Endothelial cell of umbilical vein (primary cell): ENCODE measurements around the gene ZNF263. TPM values are rescaled to one million over a fixed set of nuclear protein-coding genes. Genes with fewer than 3 reads are reported as not detected.
A peak's percentile ranks its signal among the peaks of the same experiment; 100 is the strongest.

ENCODE experiments used
- BruUV-seq: library from RNA; stranded (reverse); fragments of 400-500 nt; replicated peaks from 2 replicates; lab custom pipeline; 2021; lab: Mats Ljungman, UMichigan
- CTCF ChIA-PET: fragments of 300-600, 350-600 bp; sonication (Branson Sonifier 250); formaldehyde crosslinking; loops from one replicate; lab custom pipeline; 2021; ENCODE audit warnings: antibody characterized with exemption, inconsistent platforms; lab: Charles Lee
- POLR2A ChIA-PET: fragments of 300-600, 350-600 bp; sonication (Branson Sonifier 250); formaldehyde crosslinking; loops from one replicate; lab custom pipeline; 2021; ENCODE audit warnings: antibody characterized with exemption, inconsistent platforms; lab: Charles Lee
- DNase-seq: peaks from one replicate; pipeline ENCODE4 v3.0.0-alpha.2; 2011; ENCODE audit warnings: low read depth, low spot score
- FAIRE-seq: peaks from 2 replicates; lab custom pipeline; 2011; peaks lifted over from hg19 to GRCh38; lab: Jason Lieb, UNC
- H2AFZ ChIP-seq: 2 replicates; pipeline ENCODE4 v1.6.0; 2012; ENCODE audit warnings: low read depth, low read length, control low read depth, inconsistent platforms
- H3K27ac ChIP-seq: 2 replicates; pipeline ENCODE4 v1.5.1; 2011; ENCODE audit warnings: low read depth, mild to moderate bottlenecking, control low read depth, low read length, moderate library complexity; ENCODE audit not compliant: insufficient read depth
- H3K27me3 ChIP-seq, 2 experiments: 2 replicates each; pipeline versions ENCODE4 v1.6.0 to v1.6.1; 2011; ENCODE audit warnings: low read length in 2 of 2, mixed read lengths in 1 of 2; ENCODE audit not compliant: control insufficient read depth in 2 of 2, insufficient read depth in 2 of 2
- H3K36me3 ChIP-seq, 2 experiments: 2 replicates in 1 of 2; 3 replicates in 1 of 2; pipeline ENCODE4 v1.5.1; 2011; ENCODE audit warnings: low read length in 2 of 2, mild to moderate bottlenecking in 1 of 2, moderate library complexity in 1 of 2; ENCODE audit not compliant: control insufficient read depth in 2 of 2, insufficient read depth in 2 of 2; ENCODE audit errors: extremely low read depth in 1 of 2
- H3K4me1 ChIP-seq: 3 replicates; pipeline ENCODE4 v1.5.1; 2011; ENCODE audit warnings: mild to moderate bottlenecking, low read length; ENCODE audit not compliant: control insufficient read depth, insufficient read depth; ENCODE audit errors: extremely low read depth
- H3K4me2 ChIP-seq: 2 replicates; pipeline ENCODE4 v1.6.1; 2011; ENCODE audit warnings: low read length, control low read depth, mixed read lengths; ENCODE audit not compliant: insufficient read depth
- H3K4me3 ChIP-seq, 3 experiments: fragments of 200-600 bp in 1 of 3; sonication (generic), shearing (Covaris generic) in 1 of 3; replicated peaks in 1 of 3; 2 replicates each; pipeline ENCODE4 v1.5.1; 2011 to 2016; ENCODE audit warnings: control low read depth in 3 of 3, low read length in 3 of 3, mild to moderate bottlenecking in 2 of 3, inconsistent platforms in 1 of 3, low read depth in 1 of 3, moderate library complexity in 1 of 3; ENCODE audit not compliant: insufficient read depth in 1 of 3
- H3K79me2 ChIP-seq: 2 replicates; pipeline ENCODE4 v1.6.0; 2012; ENCODE audit warnings: low read length, inconsistent platforms; ENCODE audit not compliant: control insufficient read depth, insufficient read depth
- H3K9ac ChIP-seq: replicated peaks from 2 replicates; pipeline ENCODE3; 2011; ENCODE audit warnings: low read length, control low read depth; ENCODE audit not compliant: insufficient read depth; ENCODE audit errors: extremely low read depth
- H3K9me1 ChIP-seq: replicated peaks from 3 replicates; pipeline ENCODE4 v1.6.0; 2011; ENCODE audit warnings: mild to moderate bottlenecking, low read length; ENCODE audit not compliant: control insufficient read depth, insufficient read depth; ENCODE audit errors: extremely low read depth
- H3K9me3 ChIP-seq: replicated peaks from 2 replicates; pipeline ENCODE4 v1.5.1; 2012; ENCODE audit warnings: low read length, inconsistent platforms; ENCODE audit not compliant: control insufficient read depth, insufficient read depth
- H4K20me1 ChIP-seq: replicated peaks from 2 replicates; pipeline ENCODE3; 2011; ENCODE audit warnings: mild to moderate bottlenecking, low read length; ENCODE audit not compliant: control insufficient read depth, insufficient read depth; ENCODE audit errors: extremely low read depth
- CTCF ChIP-seq, 2 donors: IDR thresholded peaks; 1 replicate in 1 of 2; 2 replicates in 1 of 2; pipeline ENCODE4 v1.5.1; 2011; ENCODE audit warnings: low read length in 2 of 2, mild to moderate bottlenecking in 2 of 2, moderate library complexity in 2 of 2, control low read depth in 1 of 2, inconsistent platforms in 1 of 2, low read depth in 1 of 2; ENCODE audit not compliant: insufficient read depth in 1 of 2; ENCODE audit errors: extremely low read depth in 1 of 2
- EZH2 ChIP-seq: IDR thresholded peaks from 2 replicates; pipeline ENCODE4 v1.6.1; 2012; ENCODE audit warnings: borderline replicate concordance, low read depth, mild to moderate bottlenecking, moderate library complexity, low read length, inconsistent platforms; ENCODE audit not compliant: severe bottlenecking
- FOS ChIP-seq: IDR thresholded peaks from 2 replicates; pipeline ENCODE4 v1.6.1; 2011; ENCODE audit warnings: mild to moderate bottlenecking, low read length, moderate library complexity, borderline replicate concordance; ENCODE audit not compliant: insufficient read depth
- GATA2 ChIP-seq: IDR thresholded peaks from 2 replicates; pipeline ENCODE4 v1.7.0; 2011; ENCODE audit warnings: low read depth, mild to moderate bottlenecking, moderate library complexity, mixed read lengths, low read length; ENCODE audit not compliant: insufficient read length, insufficient read depth
- JUN ChIP-seq: IDR thresholded peaks from 2 replicates; pipeline ENCODE4 v1.6.1; 2011; ENCODE audit warnings: borderline replicate concordance, low read depth; ENCODE audit not compliant: insufficient read length, insufficient read depth
- MYC ChIP-seq: IDR thresholded peaks from one replicate; pipeline ENCODE4 v1.6.1; 2011; ENCODE audit warnings: mild to moderate bottlenecking, low read depth, low read length
- POLR2A ChIP-seq: IDR thresholded peaks from 2 replicates; pipeline ENCODE4 v1.6.1; 2012; ENCODE audit warnings: low read depth, mild to moderate bottlenecking, control low read depth, low read length
- POLR2AphosphoS5 ChIP-seq: IDR thresholded peaks from 2 replicates; pipeline ENCODE4 v1.6.1; 2012; ENCODE audit warnings: low read depth, mild to moderate bottlenecking, control low read depth, low read length, moderate library complexity; ENCODE audit not compliant: insufficient read depth
- dilution Hi-C: fragments of 300-500 bp; cut with MboI; formaldehyde crosslinking; loops from one replicate; pipeline ENCODE4 v1.15.0; 2019; ENCODE audit warnings: low sequenced_read_pairs; ENCODE audit not compliant: extremely low pct_ligation_motif_present
- intact Hi-C: fragments of 100-400 bp; cut with micrococcal nuclease; formaldehyde crosslinking; loops from one replicate; pipeline ENCODE4 v1.10.0; 2022
- polyA plus RNA-seq, 4 experiments: library from polyadenylated mRNA; depleted of rRNA in 3 of 4; stranded (reverse) in 3 of 4; unstranded in 1 of 4; fragments of >200 nt; gene quantifications; 2 replicates each; pipeline versions ENCODE4 v1.2.1 to v1.2.3, GENCODE V29; 2011 to 2012; ENCODE audit warnings: missing spikeins in 1 of 4
- total RNA-seq: library from RNA; stranded (reverse); gene quantifications from 2 replicates; pipeline ENCODE4 v1.2.3, GENCODE V29; 2021
- TF ChIP-seq, protein P1 (sequence below): IDR thresholded peaks from 2 replicates; pipeline ENCODE4 v1.6.1; 2011; ENCODE audit not compliant: insufficient read depth, insufficient read length

The ZNF263 gene
- total and polyA plus RNA-seq, 2 donors (not counting 3 experiments of a cell fraction or from before 2014, with no cell fraction given), result 10.9 to 20.8 TPM

GRCh38 chr16:3317315-3317999 is 34.2 kb downstream of the ZNF263 start:
- Histone ChIP-seq H3K4me3 (no peak overlapping the region), H4K20me1 (no peaks in the 10 kb centered on the region), H3K27ac (no peak overlapping the region), H3K79me2 (no peaks in the 10 kb centered on the region), H3K36me3 (peaks cover 3 to 17% of the 10 kb centered on the region in 2 experiments), H3K4me2 (no peak overlapping the region), H3K9me3 (peaks cover 28% of the 10 kb centered on the region), H3K9me1 (no peaks in the 10 kb centered on the region), H3K4me1 (no peaks in the 10 kb centered on the region), H3K27me3 (no peaks in the 10 kb centered on the region), H3K9ac (no peak overlapping the region), H2AFZ (no peak overlapping the region)
- DNase-seq, result peak; percentile 29
- POLR2A ChIA-PET, result no interaction called here
- CTCF ChIA-PET, result no interaction called here
- intact Hi-C loops, result no loop called here
- TSS peak; percentile 5 for BruUV-seq
- TF ChIP-seq GATA2 (no peak), MYC (no peak), JUN (no peak)
- TF ChIP-seq, protein P1, sequence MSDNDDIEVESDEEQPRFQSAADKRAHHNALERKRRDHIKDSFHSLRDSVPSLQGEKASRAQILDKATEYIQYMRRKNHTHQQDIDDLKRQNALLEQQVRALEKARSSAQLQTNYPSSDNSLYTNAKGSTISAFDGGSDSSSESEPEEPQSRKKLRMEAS, result no peak
- FAIRE-seq, result no peak
- dilution Hi-C loops, result no loop called here

DNA sequence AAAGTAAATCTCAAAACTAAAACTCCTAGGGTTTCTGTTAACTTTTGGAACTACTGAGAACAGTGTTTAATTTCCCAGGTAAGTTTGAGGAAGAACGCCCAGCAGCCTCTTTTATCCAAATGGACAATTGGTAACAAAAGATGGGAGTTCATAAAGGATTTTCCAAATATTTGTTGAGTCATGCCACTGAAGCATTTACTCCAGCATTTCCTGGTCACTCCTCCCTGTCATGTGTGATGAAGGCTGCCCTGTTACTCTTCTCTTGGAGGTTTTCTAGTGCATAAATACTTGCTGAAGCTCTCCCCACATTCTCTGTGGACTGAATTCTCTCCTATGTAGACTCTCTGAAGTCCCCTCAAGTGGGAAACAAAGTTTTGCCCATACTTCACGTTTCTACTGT is 38.5 kb downstream of the ZNF263 start:
- Histone ChIP-seq H3K4me1 (no peaks in the 10 kb centered on the region), H3K9me3 (peaks cover 19% of the 10 kb centered on the region), H4K20me1 (no peaks in the 10 kb centered on the region), H3K79me2 (no peaks in the 10 kb centered on the region), H2AFZ (no peak overlapping the region), H3K9ac (no peak overlapping the region), H3K36me3 (peaks cover 0 to 9% of the 10 kb centered on the region in 2 experiments), H3K27ac (no peak overlapping the region), H3K4me2 (no peak overlapping the region), H3K4me3 (no peak overlapping the region), H3K9me1 (no peaks in the 10 kb centered on the region), H3K27me3 (no peaks in the 10 kb centered on the region)
- dilution Hi-C loops (no loop called here), intact Hi-C loops (no loop called here)
- FAIRE-seq (no peak), DNase-seq (no peak)
- BruUV-seq, result no TSS peak
- no peak for TF ChIP-seq CTCF (IDR thresholded peaks at IDR 0.05; ENCODE audit: extremely low read depth in 1 of 2, insufficient read depth in 1 of 2, low read depth in 1 of 2, low read length in 2 of 2)
- TF ChIP-seq FOS, result no peak
- TF ChIP-seq GATA2, result no peak
- TF ChIP-seq MYC, result no peak
- no peak for TF ChIP-seq POLR2AphosphoS5
- TF ChIP-seq JUN, result no peak
- TF ChIP-seq POLR2A, result no peak
- TF ChIP-seq EZH2, result no peak
- TF ChIP-seq, protein P1, result no peak
- POLR2A ChIA-PET, result no interaction called here
- CTCF ChIA-PET, result no interaction called here
